Astrocyte (in vitro differentiated cells and primary cell): ENCODE results near the gene ZEB2. TPM values are rescaled to one million over a fixed set of nuclear protein-coding genes. Genes with fewer than 3 reads are reported as not detected.

Experiments
- DNase-seq: peaks from one replicate; pipeline ENCODE4 v3.0.0-alpha.2; 2010; ENCODE audit warnings: low read depth
- FAIRE-seq: peaks from 2 replicates; lab custom pipeline; 2011; peaks lifted over from hg19 to GRCh38; lab: Jason Lieb, UNC
- H2AFZ ChIP-seq: 2 replicates; pipeline ENCODE4 v1.6.0; 2012; ENCODE audit warnings: low read depth, low read length, inconsistent platforms
- H3K27ac ChIP-seq: 2 replicates; pipeline ENCODE4 v1.5.1; 2011; ENCODE audit warnings: low read depth, low read length, inconsistent platforms
- H3K27me3 ChIP-seq: 2 replicates; pipeline ENCODE4 v1.6.0; 2011; ENCODE audit warnings: low read length, inconsistent platforms; ENCODE audit not compliant: insufficient read depth
- H3K36me3 ChIP-seq: 2 replicates; pipeline ENCODE4 v1.5.1; 2011; ENCODE audit warnings: low read length, inconsistent platforms; ENCODE audit not compliant: insufficient read depth
- H3K4me1 ChIP-seq: 2 replicates; pipeline ENCODE4 v1.5.1; 2011; ENCODE audit warnings: low read length, inconsistent platforms; ENCODE audit not compliant: insufficient read depth
- H3K4me2 ChIP-seq: 2 replicates; pipeline ENCODE4 v1.6.0; 2012; ENCODE audit warnings: low read length, inconsistent platforms
- H3K4me3 ChIP-seq: 2 replicates; pipeline ENCODE4 v1.5.1; 2011; ENCODE audit warnings: low read depth, mild to moderate bottlenecking, low read length, inconsistent platforms; ENCODE audit not compliant: insufficient read depth
- H3K79me2 ChIP-seq: 2 replicates; pipeline ENCODE4 v1.6.0; 2012; ENCODE audit warnings: mild to moderate bottlenecking, low read length, inconsistent platforms; ENCODE audit not compliant: insufficient read depth
- H3K9ac ChIP-seq: 2 replicates; pipeline ENCODE4 v1.6.0; 2012; ENCODE audit warnings: mild to moderate bottlenecking, low read length, inconsistent platforms
- H3K9me3 ChIP-seq: 2 replicates; pipeline ENCODE4 v1.5.1; 2012; ENCODE audit warnings: low read depth, mild to moderate bottlenecking, low read length, inconsistent platforms; ENCODE audit not compliant: insufficient read depth
- H4K20me1 ChIP-seq: 2 replicates; pipeline ENCODE4 v1.6.0; 2012; ENCODE audit warnings: low read length, inconsistent platforms; ENCODE audit not compliant: insufficient read depth
- H3K27ac Mint-ChIP-seq: one replicate; pipeline ENCODE4 v1.8.0; 2021; ENCODE audit warnings: mild to moderate bottlenecking, mixed read lengths; ENCODE audit not compliant: unreplicated experiment
- H3K27me3 Mint-ChIP-seq: one replicate; pipeline ENCODE4 v1.8.0; 2021; ENCODE audit warnings: low read depth, mixed read lengths; ENCODE audit not compliant: unreplicated experiment
- H3K36me3 Mint-ChIP-seq: one replicate; pipeline ENCODE4 v1.8.0; 2021; ENCODE audit warnings: low read depth, mixed read lengths; ENCODE audit not compliant: unreplicated experiment
- H3K4me1 Mint-ChIP-seq: one replicate; pipeline ENCODE4 v1.8.0; 2021; ENCODE audit warnings: low read depth, mixed read lengths; ENCODE audit not compliant: unreplicated experiment
- H3K4me3 Mint-ChIP-seq: one replicate; pipeline ENCODE4 v1.8.0; 2021; ENCODE audit warnings: mild to moderate bottlenecking, moderate library complexity, mixed read lengths; ENCODE audit not compliant: unreplicated experiment
- H3K9me3 Mint-ChIP-seq: one replicate; pipeline ENCODE4 v1.8.0; 2021; ENCODE audit warnings: mild to moderate bottlenecking, mixed read lengths; ENCODE audit not compliant: unreplicated experiment
- CTCF ChIP-seq: IDR thresholded peaks from 2 replicates; pipeline ENCODE4 v1.5.1; 2011; ENCODE audit warnings: low read depth, mild to moderate bottlenecking, inconsistent platforms, low read length, moderate library complexity; ENCODE audit not compliant: insufficient read depth
- EZH2 ChIP-seq: IDR thresholded peaks from 2 replicates; pipeline ENCODE4 v1.6.1; 2012; ENCODE audit warnings: mild to moderate bottlenecking, low read length, inconsistent platforms; ENCODE audit not compliant: insufficient read depth
- total RNA-seq: library from RNA; stranded (reverse); gene quantifications from 2 replicates; pipeline ENCODE4 v1.2.1, GENCODE V29; 2021

ZEB2 gene
- total RNA-seq, 1 donor from 2014 or later = 84.9 TPM

- peaks cover 22% of the 10 kb centered on the region for H3K4me1 Mint-ChIP-seq
- peaks cover 20% of the 10 kb centered on the region for H3K79me2 ChIP-seq
Measured at GRCh38 chr2:144438801-144439631, 80.9 kb downstream of the ZEB2 start.

DNA sequence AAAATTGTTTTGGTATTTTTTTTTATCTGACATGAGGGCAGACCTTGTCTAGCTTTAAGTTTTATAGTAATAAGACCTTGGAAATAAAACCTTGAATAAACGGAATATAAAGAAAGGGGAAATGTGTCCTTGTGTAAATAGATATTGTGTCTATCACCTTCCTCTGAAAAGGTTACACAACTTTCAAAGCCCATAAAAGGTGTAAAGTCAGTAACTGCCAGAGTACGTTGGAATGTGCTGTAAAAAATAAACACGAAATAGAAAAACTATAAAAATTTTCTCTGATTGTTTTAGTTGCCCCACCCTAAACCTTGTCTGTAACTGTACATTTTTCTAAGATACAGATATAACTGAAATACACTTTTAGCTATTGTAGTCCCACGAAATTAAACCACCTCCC lies 82.3 kb downstream of the ZEB2 start:
- Mint-ChIP-seq H3K4me1 (peaks cover 21% of the 10 kb centered on the region), H3K4me3 (no peak overlapping the region), H3K27me3 (no peaks in the 10 kb centered on the region), H3K27ac (no peak overlapping the region), H3K36me3 (peaks cover 13% of the 10 kb centered on the region), H3K9me3 (peaks cover 2% of the 10 kb centered on the region)
- no peak overlapping the region for H3K4me3 ChIP-seq
- no peak for TF ChIP-seq CTCF
- TF ChIP-seq EZH2 = no peak
- H4K20me1 ChIP-seq = peaks cover 20% of the 10 kb centered on the region
- no peaks in the 10 kb centered on the region for H3K36me3 ChIP-seq
- H3K79me2 ChIP-seq = peaks cover 25% of the 10 kb centered on the region
- H3K4me1 ChIP-seq = no peaks in the 10 kb centered on the region
- FAIRE-seq (no peak), DNase-seq (no peak)
- no peak overlapping the region for H2AFZ ChIP-seq
- no peak overlapping the region for H3K4me2 ChIP-seq
- H3K9me3 ChIP-seq = no peaks in the 10 kb centered on the region
- H3K9ac ChIP-seq = no peak overlapping the region
- no peaks in the 10 kb centered on the region for H3K27me3 ChIP-seq
- no peak overlapping the region for H3K27ac ChIP-seq

More at GRCh38 chr2:144438801-144439631, 80.9 kb downstream of the ZEB2 start:
- no peaks in the 10 kb centered on the region for H3K9me3 ChIP-seq
- no peaks in the 10 kb centered on the region for H3K4me1 ChIP-seq
- H3K27ac ChIP-seq = no peak overlapping the region
- TF ChIP-seq EZH2 (no peak), CTCF (no peak)
- Mint-ChIP-seq H3K27me3 (no peaks in the 10 kb centered on the region), H3K36me3 (peaks cover 13% of the 10 kb centered on the region), H3K27ac (no peak overlapping the region), H3K4me3 (no peak overlapping the region), H3K9me3 (peaks cover 2% of the 10 kb centered on the region)
- FAIRE-seq = no peak
- H2AFZ ChIP-seq = no peak overlapping the region
- DNase-seq = no peak
- no peaks in the 10 kb centered on the region for H3K36me3 ChIP-seq
- H3K27me3 ChIP-seq = no peaks in the 10 kb centered on the region
- no peak overlapping the region for H3K4me3 ChIP-seq
- no peak overlapping the region for H3K4me2 ChIP-seq
- peaks cover 20% of the 10 kb centered on the region for H4K20me1 ChIP-seq
- H3K9ac ChIP-seq = no peak overlapping the region
